ENCODE data around the gene SLC37A1.

DNA sequence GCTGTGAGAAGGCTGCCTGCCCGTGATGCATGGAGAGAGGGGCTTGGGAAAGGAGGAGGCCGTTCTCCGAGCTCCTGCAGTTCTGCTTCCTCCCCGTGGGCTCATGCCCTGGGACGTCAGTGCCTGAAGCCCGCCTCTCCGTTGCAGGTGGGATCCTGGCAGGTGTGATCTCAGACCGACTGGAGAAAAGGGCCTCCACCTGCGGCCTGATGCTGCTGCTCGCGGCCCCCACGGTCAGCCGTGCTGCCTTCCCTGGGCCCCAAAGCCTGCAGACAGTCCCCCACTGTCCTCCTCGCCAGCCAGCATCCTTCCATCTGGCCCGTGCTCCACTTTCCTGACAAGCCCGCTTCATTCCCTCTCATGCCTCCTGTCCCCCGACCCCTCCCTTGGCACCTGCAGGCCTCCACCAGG, 50.9 kb downstream of the SLC37A1 start:
- TF ChIP-seq ZBTB17 (tag by site-specific recombination; IDR thresholded peaks at IDR 0.05), result no peak
- TF ChIP-seq ZNF10 (tag by site-specific recombination; IDR thresholded peaks at IDR 0.05), result no peak
- TF ChIP-seq, protein P1, sequence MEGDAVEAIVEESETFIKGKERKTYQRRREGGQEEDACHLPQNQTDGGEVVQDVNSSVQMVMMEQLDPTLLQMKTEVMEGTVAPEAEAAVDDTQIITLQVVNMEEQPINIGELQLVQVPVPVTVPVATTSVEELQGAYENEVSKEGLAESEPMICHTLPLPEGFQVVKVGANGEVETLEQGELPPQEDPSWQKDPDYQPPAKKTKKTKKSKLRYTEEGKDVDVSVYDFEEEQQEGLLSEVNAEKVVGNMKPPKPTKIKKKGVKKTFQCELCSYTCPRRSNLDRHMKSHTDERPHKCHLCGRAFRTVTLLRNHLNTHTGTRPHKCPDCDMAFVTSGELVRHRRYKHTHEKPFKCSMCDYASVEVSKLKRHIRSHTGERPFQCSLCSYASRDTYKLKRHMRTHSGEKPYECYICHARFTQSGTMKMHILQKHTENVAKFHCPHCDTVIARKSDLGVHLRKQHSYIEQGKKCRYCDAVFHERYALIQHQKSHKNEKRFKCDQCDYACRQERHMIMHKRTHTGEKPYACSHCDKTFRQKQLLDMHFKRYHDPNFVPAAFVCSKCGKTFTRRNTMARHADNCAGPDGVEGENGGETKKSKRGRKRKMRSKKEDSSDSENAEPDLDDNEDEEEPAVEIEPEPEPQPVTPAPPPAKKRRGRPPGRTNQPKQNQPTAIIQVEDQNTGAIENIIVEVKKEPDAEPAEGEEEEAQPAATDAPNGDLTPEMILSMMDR (tag by site-specific recombination; IDR thresholded peaks at IDR 0.05), result no peak
- TF ChIP-seq, protein P2, sequence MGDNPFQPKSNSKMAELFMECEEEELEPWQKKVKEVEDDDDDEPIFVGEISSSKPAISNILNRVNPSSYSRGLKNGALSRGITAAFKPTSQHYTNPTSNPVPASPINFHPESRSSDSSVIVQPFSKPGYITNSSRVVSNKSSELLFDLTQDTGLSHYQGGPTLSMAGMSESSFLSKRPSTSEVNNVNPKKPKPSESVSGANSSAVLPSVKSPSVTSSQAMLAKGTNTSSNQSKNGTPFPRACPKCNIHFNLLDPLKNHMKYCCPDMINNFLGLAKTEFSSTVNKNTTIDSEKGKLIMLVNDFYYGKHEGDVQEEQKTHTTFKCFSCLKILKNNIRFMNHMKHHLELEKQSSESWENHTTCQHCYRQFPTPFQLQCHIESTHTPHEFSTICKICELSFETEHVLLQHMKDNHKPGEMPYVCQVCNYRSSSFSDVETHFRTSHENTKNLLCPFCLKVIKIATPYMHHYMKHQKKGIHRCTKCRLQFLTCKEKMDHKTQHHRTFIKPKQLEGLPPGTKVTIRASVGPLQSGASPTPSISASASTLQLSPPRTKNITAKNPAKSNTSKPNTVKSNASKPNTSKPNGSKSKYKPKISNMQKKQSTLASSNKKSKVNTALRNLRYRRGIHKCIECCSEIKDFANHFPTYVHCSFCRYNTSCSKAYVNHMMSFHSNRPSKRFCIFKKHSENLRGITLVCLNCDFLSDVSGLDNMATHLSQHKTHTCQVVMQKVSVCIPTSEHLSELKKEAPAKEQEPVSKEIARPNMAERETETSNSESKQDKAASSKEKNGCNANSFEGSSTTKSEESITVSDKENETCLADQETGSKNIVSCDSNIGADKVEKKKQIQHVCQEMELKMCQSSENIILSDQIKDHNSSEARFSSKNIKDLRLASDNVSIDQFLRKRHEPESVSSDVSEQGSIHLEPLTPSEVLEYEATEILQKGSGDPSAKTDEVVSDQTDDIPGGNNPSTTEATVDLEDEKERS (tag by site-specific recombination; IDR thresholded peaks at IDR 0.05), result no peak
- no peak for TF ChIP-seq ZNF76 (tag by site-specific recombination; IDR thresholded peaks at IDR 0.05; ENCODE audit: borderline replicate concordance, low read depth)
